OCI-LY7 (cell line): ENCODE measurements around the gene SRD5A3. TPM values are rescaled to one million over a fixed set of nuclear protein-coding genes. Genes with fewer than 3 reads are reported as not detected.

Experiments
- BruUV-seq: library from RNA; stranded (reverse); fragments of 400-500 nt; replicated peaks from 2 replicates; lab custom pipeline; 2021; lab: Mats Ljungman, UMichigan
- CTCF ChIA-PET: fragments of 300-600 bp; sonication (Branson Sonifier 250); formaldehyde crosslinking; loops from one replicate; lab custom pipeline; 2022; ENCODE audit warnings: antibody characterized with exemption; ENCODE audit not compliant: unreplicated experiment; lab: Charles Lee
- POLR2A ChIA-PET: fragments of 300-600 bp; sonication (Branson Sonifier 250); formaldehyde crosslinking; loops from one replicate; lab custom pipeline; 2022; ENCODE audit warnings: antibody characterized with exemption; lab: Charles Lee
- DNase-seq: peaks from one replicate; pipeline ENCODE4 v3.0.0-alpha.2; 2015; ENCODE audit warnings: low spot score
- H2AFZ ChIP-seq: fragments of 200-600 bp; sonication (generic), shearing (Covaris generic); 2 replicates; pipeline ENCODE4 v1.6.1; 2014; ENCODE audit warnings: mild to moderate bottlenecking, antibody characterized with exemption, low read length, moderate library complexity
- H3K27ac ChIP-seq: fragments of 200-600 bp; sonication (generic); 2 replicates; pipeline ENCODE4 v1.5.1; 2014; ENCODE audit warnings: mixed run types, low read depth, mild to moderate bottlenecking, moderate library complexity, low read length, inconsistent platforms; ENCODE audit not compliant: poor library complexity, severe bottlenecking
- H3K36me3 ChIP-seq: fragments of 200-600 bp; sonication (generic); 2 replicates; pipeline ENCODE4 v1.6.1; 2014; ENCODE audit warnings: mild to moderate bottlenecking, antibody characterized with exemption, low read length, moderate library complexity, mixed read lengths; ENCODE audit not compliant: insufficient read depth
- H3K4me1 ChIP-seq: fragments of 200-600 bp; sonication (generic); 2 replicates; pipeline ENCODE4 v1.5.1; 2014; ENCODE audit warnings: mild to moderate bottlenecking, low read length; ENCODE audit not compliant: insufficient read depth, poor library complexity, severe bottlenecking
- H3K4me2 ChIP-seq: fragments of 200-600 bp; sonication (generic); 2 replicates; pipeline ENCODE4 v1.6.1; 2014; ENCODE audit warnings: mild to moderate bottlenecking, low read length
- H3K4me3 ChIP-seq: fragments of 200-600 bp; sonication (generic); 2 replicates; pipeline ENCODE4 v1.5.1; 2014; ENCODE audit warnings: mild to moderate bottlenecking, low read depth, low read length; ENCODE audit not compliant: poor library complexity, severe bottlenecking
- H3K79me2 ChIP-seq: fragments of 200-600 bp; sonication (generic); 2 replicates; pipeline ENCODE4 v1.6.1; 2016; ENCODE audit warnings: low read depth, mild to moderate bottlenecking, low read length, moderate library complexity, mixed read lengths; ENCODE audit not compliant: insufficient read depth
- H3K9me2 ChIP-seq: fragments of 200-600 bp; sonication (generic); 2 replicates; pipeline ENCODE4 v1.6.1; 2016; ENCODE audit warnings: mild to moderate bottlenecking, low read length, mixed read lengths; ENCODE audit not compliant: insufficient read depth
- H3K9me3 ChIP-seq: fragments of 200-600 bp; sonication (generic); 2 replicates; pipeline ENCODE4 v1.6.1; 2014; ENCODE audit warnings: mild to moderate bottlenecking, mixed run types, low read length, mixed read lengths
- H4K20me1 ChIP-seq: fragments of 200-600 bp; sonication (generic); 2 replicates; pipeline ENCODE4 v1.6.1; 2014; ENCODE audit warnings: mild to moderate bottlenecking, antibody characterized with exemption, low read length, moderate library complexity, mixed read lengths; ENCODE audit not compliant: insufficient read depth
- EZH2phosphoT487 ChIP-seq: fragments of 200-600 bp; sonication (generic); IDR thresholded peaks from 2 replicates; pipeline ENCODE4 v1.6.1; 2018; ENCODE audit warnings: low read depth, borderline replicate concordance, mild to moderate bottlenecking, mixed run types, antibody characterized with exemption, low read length, moderate library complexity, mixed read lengths
- intact Hi-C: fragments of 100-400 bp; cut with micrococcal nuclease; formaldehyde crosslinking; loops from one replicate; pipeline ENCODE4 v1.10.0; 2022; ENCODE audit not compliant: unreplicated experiment
- total RNA-seq, 2 experiments: library from RNA; depleted of rRNA in 1 of 2; stranded (reverse); fragments of >200 nt in 1 of 2; shearing (Covaris generic) in 1 of 2; gene quantifications; 2 replicates each; pipeline ENCODE4 v1.2.3, GENCODE V29; 2014 to 2022
- TF ChIP-seq, protein P1 (sequence below): fragments of 200-600 bp; sonication (generic); conservative IDR thresholded peaks from 2 replicates; pipeline ENCODE4 v1.5.1; 2014; ENCODE audit warnings: mild to moderate bottlenecking, antibody characterized with exemption, low read length, moderate library complexity, mixed read lengths

Gene SRD5A3
- total RNA-seq, 2 experiments from 2014 or later: 3.9 to 15.3 TPM

DNA sequence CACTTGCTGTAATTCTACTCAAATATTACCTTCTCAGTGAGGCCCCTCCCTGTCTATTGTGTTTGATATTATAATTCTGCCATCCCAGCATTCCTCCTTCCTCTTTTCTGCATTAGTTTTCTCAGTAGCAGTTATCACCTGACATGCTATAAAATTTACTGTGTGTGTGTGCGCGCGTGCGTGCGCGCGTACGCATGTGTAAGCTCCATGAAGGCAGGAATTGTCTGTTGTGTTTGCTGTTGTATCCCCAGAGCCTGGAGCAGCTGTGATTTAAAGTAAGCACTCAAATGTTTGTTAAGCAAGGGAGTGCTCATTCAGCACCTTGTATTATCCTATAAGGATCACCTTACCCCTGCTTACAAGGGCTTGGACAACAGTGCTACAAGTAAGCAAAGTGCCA is 8.6 kb downstream of the SRD5A3 start:
- no peak for TF ChIP-seq EZH2phosphoT487
- TF ChIP-seq, protein P1, sequence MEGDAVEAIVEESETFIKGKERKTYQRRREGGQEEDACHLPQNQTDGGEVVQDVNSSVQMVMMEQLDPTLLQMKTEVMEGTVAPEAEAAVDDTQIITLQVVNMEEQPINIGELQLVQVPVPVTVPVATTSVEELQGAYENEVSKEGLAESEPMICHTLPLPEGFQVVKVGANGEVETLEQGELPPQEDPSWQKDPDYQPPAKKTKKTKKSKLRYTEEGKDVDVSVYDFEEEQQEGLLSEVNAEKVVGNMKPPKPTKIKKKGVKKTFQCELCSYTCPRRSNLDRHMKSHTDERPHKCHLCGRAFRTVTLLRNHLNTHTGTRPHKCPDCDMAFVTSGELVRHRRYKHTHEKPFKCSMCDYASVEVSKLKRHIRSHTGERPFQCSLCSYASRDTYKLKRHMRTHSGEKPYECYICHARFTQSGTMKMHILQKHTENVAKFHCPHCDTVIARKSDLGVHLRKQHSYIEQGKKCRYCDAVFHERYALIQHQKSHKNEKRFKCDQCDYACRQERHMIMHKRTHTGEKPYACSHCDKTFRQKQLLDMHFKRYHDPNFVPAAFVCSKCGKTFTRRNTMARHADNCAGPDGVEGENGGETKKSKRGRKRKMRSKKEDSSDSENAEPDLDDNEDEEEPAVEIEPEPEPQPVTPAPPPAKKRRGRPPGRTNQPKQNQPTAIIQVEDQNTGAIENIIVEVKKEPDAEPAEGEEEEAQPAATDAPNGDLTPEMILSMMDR: no peak
- Histone ChIP-seq H3K4me3 (no peak overlapping the region), H3K9me2 (no peaks in the 10 kb centered on the region), H3K4me1 (peaks cover 13% of the 10 kb centered on the region), H3K27ac (no peak overlapping the region), H3K79me2 (no peaks in the 10 kb centered on the region), H3K36me3 (peaks cover 11% of the 10 kb centered on the region; the same call in 1 of the 2 replicates), H2AFZ (no peak overlapping the region), H4K20me1 (no peaks in the 10 kb centered on the region), H3K9me3 (peaks cover 3% of the 10 kb centered on the region; the same call in 1 of the 2 replicates), H3K4me2 (no peak overlapping the region)
- ChIA-PET POLR2A (interaction anchor here (0.5 to 2.1 kb wide), 2 partner anchors 9 to 44 kb away, joined by 3 to 7 read pairs; partner anchors contain the start of gene SRD5A3), CTCF (interaction anchor here (0.6 kb wide), 1 partner anchor 64 kb away, joined by 3 read pairs; no protein-coding TSS in a partner anchor)
- DNase-seq: no peak
- intact Hi-C loops: no loop called here
- BruUV-seq: no TSS peak

DNA sequence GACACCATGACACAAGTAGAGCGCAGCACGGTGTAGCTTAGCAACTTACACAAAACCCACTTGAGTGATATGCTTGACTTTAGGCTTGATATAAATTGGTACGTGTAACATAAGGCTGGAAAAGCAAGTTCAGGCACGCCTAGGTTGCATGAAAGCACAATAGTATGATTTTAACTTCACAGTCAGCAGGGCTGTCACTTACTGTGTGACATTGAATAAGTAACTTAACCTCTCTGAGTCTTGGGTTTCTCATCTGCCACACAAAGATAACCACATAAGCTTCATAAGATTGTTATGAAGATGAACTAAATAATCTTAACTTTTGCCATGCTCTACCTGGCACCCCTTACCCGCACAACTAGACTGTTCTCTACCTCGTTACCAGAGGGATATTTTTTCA is 9.5 kb downstream of the SRD5A3 start:
- peaks cover 3% of the 10 kb centered on the region; the same call in 1 of the 2 replicates for H3K9me3 ChIP-seq
- no peak overlapping the region for H2AFZ ChIP-seq
- DNase-seq: no peak
- intact Hi-C loops: no loop called here
- no peaks in the 10 kb centered on the region for H4K20me1 ChIP-seq
- H3K4me3 ChIP-seq: no peak overlapping the region
- no peaks in the 10 kb centered on the region for H3K79me2 ChIP-seq
- ChIA-PET CTCF (no interaction called here), POLR2A (interaction anchor here (2.1 kb wide), 1 partner anchor 10 kb away, joined by 7 read pairs; the partner anchor contains the start of gene SRD5A3)
- no peak overlapping the region for H3K4me2 ChIP-seq
- no TSS peak for BruUV-seq
- no peaks in the 10 kb centered on the region for H3K9me2 ChIP-seq
- H3K4me1 ChIP-seq: peaks cover 13% of the 10 kb centered on the region
- no peak overlapping the region for H3K27ac ChIP-seq
- peaks cover 11% of the 10 kb centered on the region; the same call in 1 of the 2 replicates for H3K36me3 ChIP-seq
- TF ChIP-seq, protein P1: no peak
- TF ChIP-seq EZH2phosphoT487: no peak

DNA sequence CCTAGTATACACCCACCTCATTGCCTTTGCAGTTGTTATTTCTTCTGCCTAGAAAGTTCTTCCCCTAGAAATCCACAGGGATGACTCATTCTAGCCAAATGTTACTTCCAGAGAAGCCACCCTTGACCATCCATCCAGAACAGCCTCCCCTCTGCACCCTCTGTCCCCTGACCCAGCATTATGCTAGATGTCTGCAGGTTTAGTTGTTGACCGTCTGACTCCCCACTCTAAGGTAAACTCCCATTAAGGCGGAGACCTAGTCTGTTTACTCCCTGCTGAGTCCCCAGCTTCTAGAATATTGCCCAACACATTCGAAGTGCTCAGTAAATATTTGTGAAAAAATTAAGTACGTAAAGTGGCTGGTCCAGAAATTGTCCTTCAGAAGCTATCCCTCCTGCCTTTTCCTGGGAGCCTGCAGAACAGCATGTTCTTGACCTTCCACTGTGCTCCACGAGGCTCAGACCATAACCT is 11.0 kb downstream of the SRD5A3 start:
- H3K9me3 ChIP-seq: peaks cover 3% of the 10 kb centered on the region; the same call in 1 of the 2 replicates
- intact Hi-C loops: no loop called here
- H4K20me1 ChIP-seq: no peaks in the 10 kb centered on the region
- no peaks in the 10 kb centered on the region for H3K9me2 ChIP-seq
- BruUV-seq: no TSS peak
- ChIA-PET CTCF (no interaction called here), POLR2A (no interaction called here)
- no peak for DNase-seq
- peaks cover 13% of the 10 kb centered on the region for H3K4me1 ChIP-seq
- H3K79me2 ChIP-seq: no peaks in the 10 kb centered on the region
- no peak overlapping the region for H3K4me3 ChIP-seq
- TF ChIP-seq, protein P1: no peak
- no peak for TF ChIP-seq EZH2phosphoT487
- no peak overlapping the region for H3K4me2 ChIP-seq
- H2AFZ ChIP-seq: no peak overlapping the region
- H3K36me3 ChIP-seq: peaks cover 11% of the 10 kb centered on the region; the same call in 1 of the 2 replicates
- H3K27ac ChIP-seq: no peak overlapping the region
